GM12801 (cell line): ENCODE measurements around the gene RTL5.

Experiments used
- TF ChIP-seq, protein P1 (sequence below): IDR thresholded peaks from one replicate; pipeline ENCODE4 v1.5.1; 2011; ENCODE audit warnings: control low read depth; ENCODE audit not compliant: insufficient read length; ENCODE audit errors: extremely low read depth

Gene RTL5

DNA sequence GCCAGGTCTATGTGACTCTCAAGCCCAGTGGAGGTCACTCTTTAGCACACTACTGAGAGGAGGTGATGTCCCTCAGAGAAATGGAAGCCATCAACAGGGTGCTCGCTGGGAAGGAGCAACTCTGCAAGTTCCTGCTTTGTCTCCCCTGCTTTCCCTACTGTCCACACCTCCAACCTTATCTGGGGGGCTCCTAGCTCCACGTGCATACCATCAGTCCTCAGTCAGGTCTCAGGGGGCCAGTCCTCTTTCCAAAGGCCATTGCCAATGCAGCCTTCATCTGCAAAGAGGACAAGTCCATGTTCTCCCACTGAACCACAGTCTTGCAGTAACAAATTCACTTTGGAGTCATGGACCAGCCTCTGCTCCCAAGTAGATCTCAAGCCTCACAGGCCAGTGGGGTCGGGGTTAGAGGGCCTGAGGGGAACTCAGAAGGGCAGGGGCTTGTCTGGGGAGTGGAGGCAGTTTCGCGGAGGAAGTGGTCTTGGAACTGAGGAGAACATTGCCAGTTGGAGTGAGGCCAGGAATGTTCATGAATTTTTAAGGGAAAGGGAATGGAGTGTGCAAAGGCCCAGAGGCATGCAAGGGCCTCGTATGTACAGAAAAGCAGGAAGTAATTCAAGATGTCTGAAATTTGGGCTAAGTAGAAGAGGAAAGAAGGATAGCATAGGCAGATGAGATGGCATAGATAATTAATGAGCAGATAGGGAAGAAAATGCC is 8.9 kb downstream of the RTL5 start:
- TF ChIP-seq, protein P1, sequence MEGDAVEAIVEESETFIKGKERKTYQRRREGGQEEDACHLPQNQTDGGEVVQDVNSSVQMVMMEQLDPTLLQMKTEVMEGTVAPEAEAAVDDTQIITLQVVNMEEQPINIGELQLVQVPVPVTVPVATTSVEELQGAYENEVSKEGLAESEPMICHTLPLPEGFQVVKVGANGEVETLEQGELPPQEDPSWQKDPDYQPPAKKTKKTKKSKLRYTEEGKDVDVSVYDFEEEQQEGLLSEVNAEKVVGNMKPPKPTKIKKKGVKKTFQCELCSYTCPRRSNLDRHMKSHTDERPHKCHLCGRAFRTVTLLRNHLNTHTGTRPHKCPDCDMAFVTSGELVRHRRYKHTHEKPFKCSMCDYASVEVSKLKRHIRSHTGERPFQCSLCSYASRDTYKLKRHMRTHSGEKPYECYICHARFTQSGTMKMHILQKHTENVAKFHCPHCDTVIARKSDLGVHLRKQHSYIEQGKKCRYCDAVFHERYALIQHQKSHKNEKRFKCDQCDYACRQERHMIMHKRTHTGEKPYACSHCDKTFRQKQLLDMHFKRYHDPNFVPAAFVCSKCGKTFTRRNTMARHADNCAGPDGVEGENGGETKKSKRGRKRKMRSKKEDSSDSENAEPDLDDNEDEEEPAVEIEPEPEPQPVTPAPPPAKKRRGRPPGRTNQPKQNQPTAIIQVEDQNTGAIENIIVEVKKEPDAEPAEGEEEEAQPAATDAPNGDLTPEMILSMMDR: no peak

DNA sequence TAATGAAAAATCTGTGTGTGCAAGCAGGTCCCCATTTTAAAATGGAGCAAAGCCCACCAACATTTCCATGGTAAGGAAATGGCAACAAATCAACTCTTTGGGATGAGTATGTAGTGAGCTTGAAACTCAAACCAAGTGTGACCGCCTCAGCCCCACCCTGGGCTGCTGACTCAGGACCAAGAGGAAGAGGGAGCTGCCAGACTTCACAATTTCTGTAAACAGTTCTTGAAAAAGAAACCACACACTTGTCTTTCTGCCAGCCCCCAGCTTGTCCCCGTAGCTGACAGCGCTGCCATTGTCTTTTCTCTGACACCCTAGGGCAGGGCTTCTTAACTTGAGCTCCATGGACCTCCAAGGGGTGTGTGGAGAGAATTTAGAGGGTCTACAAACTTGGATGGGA is 10.3 kb downstream of the RTL5 start:
- TF ChIP-seq, protein P1: no peak

DNA sequence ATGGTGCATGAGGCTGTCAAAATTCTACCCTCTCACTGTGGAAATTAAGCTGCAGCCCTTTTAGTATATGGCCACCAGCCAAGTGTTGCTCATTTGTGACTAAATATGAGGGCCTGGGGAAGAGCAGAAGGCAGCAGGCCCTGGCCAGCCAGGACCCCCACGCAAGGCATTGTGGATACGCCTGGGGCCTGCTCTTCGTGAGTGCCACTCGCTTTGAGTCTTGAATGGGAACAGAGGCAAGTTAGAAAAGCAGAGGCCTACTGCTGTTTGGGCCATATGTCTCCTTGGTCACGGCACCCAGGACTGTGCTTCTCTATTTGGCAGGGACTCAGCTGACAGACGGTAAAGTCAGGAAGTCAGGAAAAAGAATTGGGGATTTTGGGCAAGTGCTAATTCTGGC is 10.9 kb downstream of the RTL5 start:
- TF ChIP-seq, protein P1: no peak

DNA sequence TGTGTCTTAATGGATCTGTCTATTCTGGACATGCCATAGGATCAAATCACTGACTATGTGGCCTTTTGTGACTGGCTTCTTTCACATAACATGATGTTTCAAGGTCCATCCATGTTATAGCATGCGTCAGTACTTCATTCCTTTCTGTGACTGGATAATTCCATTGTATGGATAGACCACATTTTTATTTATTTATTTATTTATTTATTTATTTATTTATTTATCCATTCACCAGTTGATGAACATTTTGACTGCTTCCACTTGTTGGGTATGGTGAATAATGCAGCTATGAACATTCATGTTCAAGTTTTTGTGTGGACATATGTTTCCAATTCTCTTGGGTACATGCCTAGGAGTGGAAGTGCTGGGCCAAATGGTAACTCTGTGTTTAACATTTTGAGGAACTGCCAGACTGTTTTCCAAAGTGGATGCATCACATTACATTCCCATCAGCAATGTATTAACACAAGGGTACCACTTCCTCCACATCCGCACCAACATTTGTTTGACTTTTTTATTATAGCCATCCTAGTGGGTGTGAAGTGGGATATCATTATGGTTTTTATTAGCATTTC is 14.0 kb downstream of the RTL5 start:
- TF ChIP-seq, protein P1: no peak

DNA sequence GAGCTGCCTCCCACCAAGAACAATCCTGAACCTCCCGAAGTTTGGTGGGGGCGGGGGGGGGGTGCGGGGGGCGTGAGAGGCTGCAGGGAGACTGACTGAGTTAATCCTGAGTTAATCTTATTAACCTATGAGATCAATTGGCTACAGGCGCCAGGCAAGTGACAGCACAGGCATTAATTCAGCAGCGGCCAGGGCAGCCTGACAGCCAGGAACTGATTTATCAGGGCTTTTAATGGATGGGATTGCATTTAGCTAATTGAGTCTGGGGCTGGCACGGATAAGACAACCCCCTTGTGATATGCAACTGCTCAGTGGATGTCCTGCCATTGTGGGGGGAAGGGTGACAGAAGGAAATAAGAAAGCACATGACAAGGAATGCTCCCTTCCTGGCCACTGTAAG is 16.3 kb downstream of the RTL5 start:
- TF ChIP-seq, protein P1: no peak

DNA sequence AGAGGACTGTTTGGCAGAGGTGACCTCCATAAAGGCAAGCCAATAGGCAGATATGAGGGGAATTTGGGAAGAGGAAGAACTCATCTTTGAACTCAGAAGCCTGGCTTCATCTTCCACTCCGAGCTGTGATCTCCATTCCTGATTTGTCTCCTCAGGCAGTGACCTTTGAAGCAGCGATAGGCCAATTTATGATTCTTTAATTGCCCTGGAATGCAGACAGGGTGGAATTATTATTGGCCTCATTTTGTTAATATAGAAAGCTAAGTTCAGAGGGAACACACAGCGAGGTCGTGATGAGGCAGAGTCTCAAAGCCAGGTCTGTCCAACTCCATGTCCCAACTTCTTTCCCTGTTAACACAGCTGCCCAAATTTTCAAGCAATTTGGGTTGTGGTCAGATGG is 16.9 kb downstream of the RTL5 start:
- TF ChIP-seq, protein P1: no peak

DNA sequence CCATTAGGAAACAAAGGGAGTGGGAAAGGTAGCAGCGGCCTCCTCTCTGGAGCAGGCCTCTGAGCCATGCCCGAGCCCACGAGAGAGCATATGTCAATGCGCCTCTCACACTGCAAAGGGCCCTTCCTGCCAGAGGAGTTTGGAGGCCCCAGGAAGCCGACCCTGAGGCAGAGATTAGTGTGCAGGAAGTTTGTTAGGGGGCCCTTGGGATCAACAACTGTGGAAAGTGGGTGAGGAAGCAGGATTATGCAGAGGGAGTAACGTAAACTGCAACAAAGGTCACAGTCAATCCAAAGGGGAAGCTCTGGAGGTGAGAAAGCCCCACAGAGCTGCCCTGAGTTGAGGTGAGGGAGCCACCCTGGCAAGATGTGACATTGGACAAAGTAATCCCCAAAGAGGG is 17.4 kb downstream of the RTL5 start:
- TF ChIP-seq, protein P1: no peak
